Mucosa of descending colon (tissue), 3 donors: ENCODE data around the gene C1orf50. TPM values are rescaled to one million over a fixed set of nuclear protein-coding genes. Genes with fewer than 3 reads are reported as not detected.

Source experiments
- ATAC-seq: fragments of 200-7000 bp; cut with Tn5 transposase; one replicate; pipeline ENCODE4 v1.9.1; 2020; ENCODE audit warnings: mild to moderate bottlenecking, moderate library complexity
- DNase-seq, 3 donors: peaks; one replicate each; pipeline ENCODE4 v3.0.0-alpha.2; 2020
- H3K36me3 ChIP-seq: fragments of 200-600 bp; one replicate; pipeline ENCODE4 v1.8.0; 2021; ENCODE audit warnings: low read depth, mild to moderate bottlenecking
- H3K4me1 ChIP-seq: fragments of 200-600 bp; one replicate; pipeline ENCODE4 v1.8.0; 2021; ENCODE audit warnings: low read depth, mild to moderate bottlenecking
- H3K4me3 ChIP-seq: fragments of 200-600 bp; one replicate; pipeline ENCODE4 v1.8.0; 2021; ENCODE audit warnings: mild to moderate bottlenecking
- H3K9me3 ChIP-seq: fragments of 200-600 bp; one replicate; pipeline ENCODE4 v1.8.0; 2021; ENCODE audit warnings: mild to moderate bottlenecking
- CTCF ChIP-seq: fragments of 200-600 bp; IDR thresholded peaks from one replicate; pipeline ENCODE4 v1.8.0; 2022; ENCODE audit warnings: antibody characterized with exemption, mild to moderate bottlenecking
- intact Hi-C, 2 donors: fragments of 100-400 bp; cut with DNase I in 1 of 2; cut with micrococcal nuclease in 1 of 2; formaldehyde crosslinking; loops; one replicate each; pipeline versions ENCODE4 v1.11.0 to v1.11.1; 2022; cut with DNase I, micrococcal nuclease
- total RNA-seq, 3 donors: library from RNA; stranded (reverse); fragmentation: NEBNext Ultra II Directional in 2 of 3; extraction: Animal tissue kit (Norgen Biotek cat#: 25700) in 2 of 3; gene quantifications; one replicate each; pipeline versions ENCODE4 v1.2.1 to v1.2.4, GENCODE V29; 2021 to 2023
- donor health status: DM: no; HTN: no; CAD: no; lungs with moderate emphysema.
- donor health status: DM: no; HTN: no; CAD: no.
- donor health status: DM: no; HTN: yes; CAD: no.

C1orf50 gene
- total RNA-seq, 3 donors from 2014 or later, result 4.4 to 9.8 (median 7.1) TPM

GRCh38 chr1:42820813-42821212 lies 53.8 kb downstream of the C1orf50 start:
- no peak overlapping the region for H3K4me3 ChIP-seq

GRCh38 chr1:42821690-42822089 lies 54.6 kb downstream of the C1orf50 start:
- no peak for TF ChIP-seq CTCF
- ATAC-seq (no peak), DNase-seq (no peak)
- H3K4me1 ChIP-seq, result peaks cover 4% of the 10 kb centered on the region
- no peak overlapping the region for H3K4me3 ChIP-seq
- H3K36me3 ChIP-seq, result no peaks in the 10 kb centered on the region
- no peaks in the 10 kb centered on the region for H3K9me3 ChIP-seq
- intact Hi-C loops, result no loop called here

More at GRCh38 chr1:42820813-42821212, 53.8 kb downstream of the C1orf50 start:
- Histone ChIP-seq H3K4me1 (peaks cover 4% of the 10 kb centered on the region), H3K9me3 (no peaks in the 10 kb centered on the region), H3K36me3 (no peaks in the 10 kb centered on the region)
- TF ChIP-seq CTCF, result no peak
- DNase-seq (no peak), ATAC-seq (no peak)
- intact Hi-C loops, result no loop called here

- DNase-seq, result no peak
- Histone ChIP-seq H3K4me3 (no peak overlapping the region), H3K4me1 (no peaks in the 10 kb centered on the region), H3K36me3 (no peaks in the 10 kb centered on the region), H3K9me3 (no peaks in the 10 kb centered on the region)
- intact Hi-C loops, result no loop called here
- ATAC-seq, result no peak
- no peak for TF ChIP-seq CTCF
Observed at GRCh38 chr1:42822800-42823392, 55.8 kb downstream of the C1orf50 start.

GRCh38 chr1:42824481-42825035 lies 57.5 kb downstream of the C1orf50 start:
- ATAC-seq (no peak), DNase-seq (no peak)
- Histone ChIP-seq H3K4me1 (no peaks in the 10 kb centered on the region), H3K4me3 (no peak overlapping the region), H3K36me3 (no peaks in the 10 kb centered on the region), H3K9me3 (no peaks in the 10 kb centered on the region)
- no peak for TF ChIP-seq CTCF
- intact Hi-C loops, result no loop called here

GRCh38 chr1:42825036-42825851 lies 58.2 kb downstream of the C1orf50 start:
- Histone ChIP-seq H3K4me1 (no peaks in the 10 kb centered on the region), H3K9me3 (no peaks in the 10 kb centered on the region), H3K36me3 (no peaks in the 10 kb centered on the region), H3K4me3 (no peak overlapping the region)
- TF ChIP-seq CTCF, result no peak
- no peak for ATAC-seq
- no peak for DNase-seq
- intact Hi-C loops, result no loop called here

Other genes with a start within 250 kb of the C1orf50 start
- gene PPIH, start 108.8 kb upstream of the C1orf50 start, total RNA-seq, result 10 to 100 TPM; 20.1 to 47.7 (median 23.3) TPM
- gene YBX1, start 84.8 kb upstream of the C1orf50 start, total RNA-seq, result 100 to 1,000 TPM; 377 to 521 (median 511) TPM
- under 1 TPM in 1 of 3 donors, not detected in 2; 0.09 TPM for gene CLDN19, start 27.0 kb upstream of the C1orf50 start, total RNA-seq
- 10 to 100 TPM in 2 of 3 donors, 1 to 10 TPM in 1; 8.0 to 20.0 (median 14.5) TPM for gene P3H1, start 221 bp upstream of the C1orf50 start, total RNA-seq
- not detected for gene TMEM269, start 17.7 kb downstream of the C1orf50 start, total RNA-seq
- gene ERMAP, start 49.9 kb downstream of the C1orf50 start, total RNA-seq, result 10 to 100 TPM; 15.3 to 17.9 (median 16.7) TPM
- gene SVBP, start 50.1 kb downstream of the C1orf50 start, total RNA-seq, result 10 to 100 TPM; 14.9 to 20.3 (median 15.4) TPM
- 10 to 100 TPM in 1 of 3 donors, 1 to 10 TPM in 2; 5.9 to 10.8 (median 5.9) TPM for gene ZNF691, start 79.4 kb downstream of the C1orf50 start, total RNA-seq
- 10 to 100 TPM; 36.0 to 81.2 (median 74.3) TPM for gene SLC2A1, start 191.6 kb downstream of the C1orf50 start, total RNA-seq